HCT116 (cell line): ENCODE data around the gene CNN3. TPM values are rescaled to one million over a fixed set of nuclear protein-coding genes. Genes with fewer than 3 reads are reported as not detected.

Experiments
- ATAC-seq: fragments of 200-7000 bp; cut with Tn5 transposase; 2 replicates; pipeline ENCODE4 v1.9.1; 2020; ENCODE audit warnings: mild to moderate bottlenecking, moderate library complexity
- BruUV-seq: library from RNA; stranded (reverse); fragments of 400-500 nt; replicated peaks from 2 replicates; lab custom pipeline; 2021; lab: Mats Ljungman, UMichigan
- CTCF ChIA-PET: fragments of 300-600 bp; sonication (Branson Sonifier 250); formaldehyde crosslinking; loops from one replicate; lab custom pipeline; 2021; ENCODE audit warnings: antibody characterized with exemption; lab: Charles Lee
- POLR2A ChIA-PET: fragments of 300-600, 350-600 bp; sonication (Branson Sonifier 250); formaldehyde crosslinking; loops from one replicate; lab custom pipeline; 2021; ENCODE audit warnings: antibody characterized with exemption; lab: Charles Lee
- RAD21 ChIA-PET, 2 experiments: fragments of 300-600 bp; sonication (Branson Sonifier 250); formaldehyde crosslinking; loops; one replicate each; lab custom pipeline; 2023; ENCODE audit warnings: low total read pairs in 2 of 2; ENCODE audit not compliant: uncharacterized antibody in 2 of 2, unreplicated experiment in 2 of 2, low non-redundant PET in 1 of 2; lab: Charles Lee
- DNase-seq: peaks from one replicate; pipeline ENCODE4 v3.0.0-alpha.2; 2010; ENCODE audit warnings: low read depth, low spot score
- H2AFZ ChIP-seq: fragments of 200-600 bp; shearing (Covaris generic), sonication (generic); 2 replicates; pipeline ENCODE4 v1.6.1; 2017; ENCODE audit warnings: low read depth, mixed run types, mixed read lengths, antibody characterized with exemption, low read length; ENCODE audit not compliant: poor library complexity, severe bottlenecking
- H3K27ac ChIP-seq: 2 replicates; pipeline ENCODE4 v1.5.1; 2012; ENCODE audit warnings: low read depth, low read length
- H3K27me3 ChIP-seq: fragments of 200-600 bp; sonication (generic); 2 replicates; pipeline ENCODE4 v1.6.1; 2016; ENCODE audit warnings: mixed run types, low read length, mixed read lengths; ENCODE audit not compliant: insufficient read depth
- H3K36me3 ChIP-seq, 2 experiments: fragments of 200-500 bp in 1 of 2; fragments of 200-600 bp in 1 of 2; sonication (Bioruptor generic) in 1 of 2; sonication (generic) in 1 of 2; 2 replicates each; pipeline versions ENCODE4 v1.5.1 to v1.6.1; 2014 to 2016; ENCODE audit warnings: low read length in 2 of 2, inconsistent platforms in 1 of 2, mixed read lengths in 1 of 2, mixed run types in 1 of 2; ENCODE audit not compliant: insufficient read depth in 2 of 2, control insufficient read depth in 1 of 2
- H3K4me1 ChIP-seq, 2 experiments: fragments of 200-600 bp in 1 of 2; sonication (generic) in 1 of 2; 2 replicates each; pipeline versions ENCODE4 v1.5.1 to v1.6.1; 2012 to 2017; ENCODE audit warnings: low read length in 2 of 2, inconsistent platforms in 1 of 2, mild to moderate bottlenecking in 1 of 2, mixed read lengths in 1 of 2, mixed run types in 1 of 2, moderate library complexity in 1 of 2; ENCODE audit not compliant: insufficient read depth in 2 of 2, control insufficient read depth in 1 of 2
- H3K4me2 ChIP-seq: fragments of 200-600 bp; sonication (generic); 2 replicates; pipeline ENCODE4 v1.6.1; 2017; ENCODE audit warnings: mixed run types, low read length, mixed read lengths
- H3K4me3 ChIP-seq, 2 experiments: fragments of 200-600 bp in 1 of 2; sonication (generic) in 1 of 2; replicated peaks in 1 of 2; 2 replicates each; pipeline ENCODE4 v1.5.1; 2011 to 2016; ENCODE audit warnings: low read length in 2 of 2, control low read depth in 1 of 2, low read depth in 1 of 2, mild to moderate bottlenecking in 1 of 2, mixed read lengths in 1 of 2, mixed run types in 1 of 2
- H3K79me2 ChIP-seq: fragments of 200-600 bp; sonication (generic); 2 replicates; pipeline ENCODE4 v1.6.1; 2017; ENCODE audit warnings: mild to moderate bottlenecking, mixed run types, low read length, moderate library complexity, mixed read lengths; ENCODE audit not compliant: insufficient read depth
- H3K9ac ChIP-seq: fragments of 200-600 bp; sonication (generic); 2 replicates; pipeline ENCODE4 v1.6.1; 2016; ENCODE audit warnings: low read length, mixed read lengths
- H3K9me2 ChIP-seq: fragments of 200-600 bp; sonication (generic), shearing (Covaris generic); 2 replicates; pipeline ENCODE4 v1.6.1; 2017; ENCODE audit warnings: mixed run types, mild to moderate bottlenecking, moderate library complexity; ENCODE audit not compliant: insufficient read depth
- H3K9me3 ChIP-seq, 2 experiments: fragments of 200-500 bp in 1 of 2; fragments of 200-600 bp in 1 of 2; sonication (Bioruptor generic) in 1 of 2; sonication (generic) in 1 of 2; 2 replicates each; pipeline ENCODE4 v1.6.1; 2014 to 2017; ENCODE audit warnings: low read length in 2 of 2, mixed read lengths in 2 of 2, inconsistent platforms in 1 of 2, low read depth in 1 of 2, mild to moderate bottlenecking in 1 of 2, mixed run types in 1 of 2, moderate library complexity in 1 of 2; ENCODE audit not compliant: control insufficient read depth in 1 of 2, insufficient read depth in 1 of 2
- H4K20me1 ChIP-seq: fragments of 200-600 bp; sonication (generic), shearing (Covaris generic); 2 replicates; pipeline ENCODE4 v1.6.1; 2017; ENCODE audit warnings: mixed run types, mild to moderate bottlenecking, moderate library complexity; ENCODE audit not compliant: insufficient read depth
- CEBPB ChIP-seq: IDR thresholded peaks from 2 replicates; pipeline ENCODE4 v1.6.1; 2012; ENCODE audit warnings: low read depth
- CTCF ChIP-seq, 3 experiments: fragments of 200-600 bp in 1 of 3; sonication (generic) in 1 of 3; IDR thresholded peaks in 2 of 3; conservative IDR thresholded peaks in 1 of 3; 2 replicates each; pipeline ENCODE4 v1.5.1; 2012 to 2017; ENCODE audit warnings: low read depth in 2 of 3, low read length in 2 of 3, antibody characterized with exemption in 1 of 3, borderline replicate concordance in 1 of 3, control low read depth in 1 of 3, mild to moderate bottlenecking in 1 of 3, mixed read lengths in 1 of 3, mixed run types in 1 of 3, moderate library complexity in 1 of 3; ENCODE audit not compliant: insufficient read depth in 1 of 3
- EGR1 ChIP-seq: IDR thresholded peaks from 2 replicates; pipeline ENCODE4 v1.6.1; 2012; ENCODE audit warnings: low read depth
- ELF1 ChIP-seq: IDR thresholded peaks from 2 replicates; pipeline ENCODE4 v1.6.1; 2012; ENCODE audit warnings: low read depth, borderline replicate concordance
- EZH2 ChIP-seq: fragments of 200-600 bp; sonication (generic); IDR thresholded peaks from 2 replicates; pipeline ENCODE4 v1.6.1; 2017; ENCODE audit warnings: antibody characterized with exemption, mixed run types
- EZH2phosphoT487 ChIP-seq: fragments of 200-600 bp; IDR thresholded peaks from 2 replicates; pipeline ENCODE4 v1.6.1; 2018; ENCODE audit warnings: antibody characterized with exemption, borderline replicate concordance
- FOSL1 ChIP-seq: IDR thresholded peaks from 2 replicates; pipeline ENCODE4 v1.6.1; 2012; ENCODE audit warnings: low read depth
- JUND ChIP-seq: IDR thresholded peaks from 2 replicates; pipeline ENCODE4 v1.6.1; 2012
- POLR2AphosphoS5 ChIP-seq: IDR thresholded peaks from 2 replicates; pipeline ENCODE4 v1.6.1; 2011; ENCODE audit warnings: mild to moderate bottlenecking, low read depth, low read length, moderate library complexity
- RAD21 ChIP-seq: IDR thresholded peaks from 2 replicates; pipeline ENCODE4 v1.6.1; 2012; ENCODE audit warnings: low read depth, mild to moderate bottlenecking
- SP1 ChIP-seq: IDR thresholded peaks from 2 replicates; pipeline ENCODE4 v1.6.1; 2012; ENCODE audit warnings: low read depth
- SRF ChIP-seq: IDR thresholded peaks from 2 replicates; pipeline ENCODE4 v1.6.1; 2012; ENCODE audit warnings: low read depth
- TCF7L2 ChIP-seq: IDR thresholded peaks from 2 replicates; pipeline ENCODE4 v1.7.0; 2011; ENCODE audit warnings: borderline replicate concordance, inconsistent platforms; ENCODE audit not compliant: insufficient read depth, insufficient read length; ENCODE audit errors: extremely low read depth
- YY1 ChIP-seq: IDR thresholded peaks from 2 replicates; pipeline ENCODE4 v1.6.1; 2011; ENCODE audit warnings: low read length, low read depth, moderate library complexity, mild to moderate bottlenecking; ENCODE audit not compliant: insufficient replicate concordance; ENCODE audit errors: extremely low read depth
- ZFX ChIP-seq: fragments of 450-650 bp; IDR thresholded peaks from 2 replicates; pipeline ENCODE4 v1.6.1; 2017
- intact Hi-C: fragments of 100-400 bp; cut with micrococcal nuclease; formaldehyde crosslinking; loops from 2 replicates; pipeline ENCODE4 v1.10.0; 2022
- total RNA-seq: library from RNA; stranded (reverse); gene quantifications from one replicate; pipeline ENCODE4 v1.2.1, GENCODE V29; 2021; ENCODE audit not compliant: unreplicated experiment
- TF ChIP-seq, protein P1 (sequence below): IDR thresholded peaks from 2 replicates; pipeline ENCODE4 v1.6.1; 2012

CNN3 gene
- total RNA-seq, 1 experiment from 2014 or later = 109 TPM

DNA sequence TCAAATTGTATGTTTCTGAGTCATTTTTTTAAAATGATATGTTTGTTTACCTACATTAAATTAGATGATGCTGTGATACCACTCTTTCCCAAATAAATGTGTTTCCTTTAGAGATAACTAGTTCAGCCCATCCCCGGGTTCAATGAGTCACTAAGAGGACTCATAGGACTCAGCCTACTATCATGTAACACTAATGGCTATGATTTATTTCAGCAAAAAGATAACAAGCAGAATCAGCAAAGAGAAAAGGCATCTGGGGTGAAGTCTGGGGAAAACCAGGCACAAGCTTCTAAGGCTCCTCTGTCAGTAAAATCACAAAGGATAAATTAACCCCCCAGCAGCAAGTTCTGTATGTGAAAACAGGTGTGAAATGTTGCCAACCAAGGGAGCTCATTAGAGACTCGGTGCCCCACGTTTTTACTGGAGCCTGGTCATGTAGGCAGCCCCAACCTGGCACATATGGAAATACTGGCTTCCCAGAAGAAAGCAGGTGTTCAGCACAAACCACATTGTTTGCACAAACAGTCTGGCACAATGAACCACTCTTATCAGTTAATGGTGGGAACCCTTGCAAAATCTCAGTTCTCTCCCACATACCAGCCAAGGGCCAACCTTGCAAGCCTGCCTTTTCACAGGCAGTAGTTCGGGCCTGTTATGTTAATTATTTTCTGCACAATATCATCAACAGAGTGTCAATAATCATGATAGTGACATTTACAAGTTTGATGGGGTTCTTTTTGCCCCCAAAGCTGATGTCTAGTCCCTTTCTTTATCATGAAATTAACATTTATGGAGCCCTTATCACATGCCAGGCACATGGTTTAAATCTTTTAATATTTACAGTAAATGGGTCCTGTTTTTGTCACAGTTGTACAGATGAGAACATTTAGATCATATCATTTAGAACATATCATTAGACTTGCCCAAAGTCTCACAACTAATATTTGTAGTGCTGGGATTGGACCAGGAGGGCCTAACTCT, 23.1 kb upstream of the CNN3 start:
- Histone ChIP-seq H3K9ac (no peak overlapping the region), H3K79me2 (no peaks in the 10 kb centered on the region), H3K4me2 (no peak overlapping the region), H3K9me2 (no peaks in the 10 kb centered on the region), H3K9me3 (peaks cover 0 to 3% of the 10 kb centered on the region in 2 experiments; a peak in 1 of 4 replicates), H3K27ac (no peak overlapping the region), H3K27me3 (no peaks in the 10 kb centered on the region), H2AFZ (no peak overlapping the region), H3K4me3 (no peak overlapping the region), H4K20me1 (no peaks in the 10 kb centered on the region), H3K36me3 (no peaks in the 10 kb centered on the region), H3K4me1 (no peaks in the 10 kb centered on the region)
- ChIA-PET POLR2A (no interaction called here), CTCF (no interaction called here), RAD21 (no interaction called here)
- TF ChIP-seq ELF1 (no peak), CEBPB (no peak)
- ATAC-seq (no peak), DNase-seq (no peak)
- intact Hi-C loops = no loop called here
- no TSS peak for BruUV-seq

GRCh38 chr1:94947437-94947836, 20.5 kb upstream of the CNN3 start:
- Histone ChIP-seq H4K20me1 (no peaks in the 10 kb centered on the region), H3K4me3 (no peak overlapping the region), H2AFZ (no peak overlapping the region), H3K9me2 (no peaks in the 10 kb centered on the region), H3K4me1 (peaks cover 0 to under 1% of the 10 kb centered on the region in 2 experiments; a peak in 2 of 4 replicates), H3K9ac (no peak overlapping the region), H3K27me3 (no peaks in the 10 kb centered on the region), H3K4me2 (no peak overlapping the region), H3K27ac (no peak overlapping the region), H3K36me3 (no peaks in the 10 kb centered on the region), H3K9me3 (no peaks in the 10 kb centered on the region), H3K79me2 (no peaks in the 10 kb centered on the region)
- ChIA-PET POLR2A (no interaction called here), RAD21 (no interaction called here), CTCF (no interaction called here)
- DNase-seq (no peak), ATAC-seq (no peak)
- intact Hi-C loops = no loop called here
- no TSS peak for BruUV-seq
- no peak for TF ChIP-seq RAD21
- TF ChIP-seq EZH2 = no peak
- TF ChIP-seq YY1 = no peak
- TF ChIP-seq FOSL1 = no peak
- no peak for TF ChIP-seq POLR2AphosphoS5
- no peak for TF ChIP-seq EGR1
- TF ChIP-seq JUND = no peak
- TF ChIP-seq CTCF (IDR thresholded peaks at IDR 0.05 in 2 of 3, conservative IDR thresholded peaks at IDR 0.05 in 1 of 3; ENCODE audit: borderline replicate concordance in 1 of 3, insufficient read depth in 1 of 3, low read depth in 2 of 3, low read length in 2 of 3) = no peak
- TF ChIP-seq EZH2phosphoT487 = no peak
- no peak for TF ChIP-seq CEBPB
- TF ChIP-seq SP1 = no peak
- TF ChIP-seq TCF7L2 = no peak
- TF ChIP-seq ZFX = no peak
- TF ChIP-seq, protein P1, sequence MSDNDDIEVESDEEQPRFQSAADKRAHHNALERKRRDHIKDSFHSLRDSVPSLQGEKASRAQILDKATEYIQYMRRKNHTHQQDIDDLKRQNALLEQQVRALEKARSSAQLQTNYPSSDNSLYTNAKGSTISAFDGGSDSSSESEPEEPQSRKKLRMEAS = no peak
- TF ChIP-seq SRF = no peak
